ENCODE results near the gene ZC3H8.
"Not testable (repeated sequence)": the region's sequence is repeated elsewhere in the genome, so short reads cannot be mapped to it uniquely, and the experiment has no call there.

The ZC3H8 gene

DNA sequence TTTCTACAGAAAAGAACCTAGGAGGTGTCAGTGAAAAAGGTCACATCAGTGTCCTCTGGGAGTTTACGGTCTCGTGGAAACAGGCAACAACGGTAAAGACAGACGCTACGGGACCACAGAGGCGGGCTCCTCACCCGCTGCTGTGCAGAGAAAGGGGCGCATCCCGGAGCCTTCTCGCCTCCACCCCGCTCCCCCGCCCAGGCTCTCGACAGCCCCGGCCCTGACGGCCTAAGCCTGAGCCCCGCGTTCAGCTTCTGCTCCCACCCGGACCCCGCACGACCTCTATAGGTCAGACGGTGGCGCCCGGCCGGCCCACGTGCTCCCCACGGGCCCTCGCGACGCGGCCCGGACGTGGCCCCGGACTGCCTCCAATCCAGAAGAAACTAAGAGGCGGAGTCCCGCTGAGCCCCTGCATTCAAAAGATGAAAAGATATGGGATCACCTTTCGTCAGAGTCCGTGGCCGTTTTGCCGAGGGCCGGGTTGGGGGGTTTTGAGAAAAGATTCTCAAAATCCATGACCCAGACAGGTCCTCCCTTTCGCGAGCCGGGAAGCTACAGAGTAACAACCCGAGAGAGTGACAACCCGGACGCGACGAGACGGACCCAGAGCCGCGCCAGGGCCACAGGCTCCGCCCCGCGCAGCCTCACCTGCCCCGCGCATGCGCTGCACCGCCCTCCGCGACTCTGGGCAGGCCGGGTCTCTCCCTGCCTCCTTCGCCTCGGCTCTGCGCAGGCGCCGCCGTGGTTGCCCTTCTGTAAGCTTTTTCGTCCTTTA lies at the start of gene ZC3H8:
ZC3H8 (minus strand) TSS at position 577 of the 775 bp plus-strand sequence; CDS start at position 516, 61 bp downstream.
- DNase-seq = peak; percentile 95 to 96

DNA sequence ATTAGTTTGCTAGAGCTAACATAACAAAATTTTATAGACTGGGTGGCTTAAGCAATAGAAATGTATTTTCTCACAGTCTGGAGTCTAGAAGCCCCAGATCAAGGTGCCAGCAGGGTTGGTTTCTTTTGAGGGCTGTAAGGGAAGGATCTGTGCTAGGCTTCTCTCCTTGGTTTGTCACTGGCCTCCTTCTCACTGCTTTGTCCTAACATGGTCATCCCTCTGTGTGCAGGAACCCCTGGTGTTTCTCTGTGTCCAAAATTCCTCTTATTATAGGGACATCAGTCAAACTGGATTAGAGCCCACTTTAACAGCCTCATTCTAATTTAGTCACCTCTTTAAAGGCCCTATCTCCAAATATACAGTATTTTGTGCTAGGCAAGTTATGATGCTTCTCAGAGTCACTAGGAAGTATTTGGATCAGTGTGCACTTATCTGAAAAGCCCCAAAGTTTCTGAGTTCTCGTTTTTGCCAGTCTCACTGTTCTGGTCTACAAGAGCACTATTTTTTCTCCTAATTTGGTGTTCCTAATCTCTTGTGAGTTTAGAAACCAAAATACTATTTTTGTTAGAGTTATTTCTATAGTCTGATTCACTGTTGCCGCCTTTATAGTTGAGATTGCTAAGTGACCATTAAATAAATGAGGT lies 49.6 kb upstream of the ZC3H8 start:
- DNase-seq = no peak

DNA sequence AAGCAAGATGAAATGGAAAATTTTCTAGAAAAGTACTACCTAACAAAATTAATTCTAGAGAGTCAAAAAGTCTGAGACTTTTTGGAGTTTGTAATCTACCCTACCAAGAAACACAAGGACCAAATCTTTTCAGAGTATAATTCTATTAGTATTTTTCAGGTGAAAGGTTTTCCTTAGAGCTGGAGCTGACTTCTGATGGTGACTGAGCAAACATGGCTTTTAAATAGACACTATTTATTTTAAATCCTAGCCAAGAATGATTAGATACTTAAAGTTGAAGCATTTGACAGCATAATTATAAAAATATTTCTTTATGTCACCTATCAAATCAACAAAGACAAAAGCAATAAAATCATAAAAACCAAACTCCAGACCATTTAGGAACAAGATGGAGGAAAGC lies 47.1 kb upstream of the ZC3H8 start:
- DNase-seq = no peak

DNA sequence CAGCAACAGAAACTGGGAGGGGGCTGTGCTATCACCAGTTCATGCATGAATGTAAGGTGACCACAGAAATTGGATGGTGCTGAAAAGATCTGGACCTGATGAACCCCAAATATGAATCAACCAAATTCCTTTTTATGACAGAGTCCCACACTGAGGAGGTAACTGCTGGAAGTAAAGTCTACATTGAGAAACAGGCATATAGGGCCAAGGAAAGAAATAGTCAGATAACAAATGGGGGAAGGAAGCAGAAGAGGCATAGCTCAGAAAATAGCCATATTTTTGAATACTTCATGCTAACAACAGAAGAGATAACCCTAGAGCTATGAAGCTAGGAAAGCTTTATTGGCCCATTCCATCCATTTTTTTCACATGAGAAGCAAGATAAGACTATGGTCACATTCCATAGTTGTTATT lies 46.3 kb upstream of the ZC3H8 start:
- DNase-seq = no peak

DNA sequence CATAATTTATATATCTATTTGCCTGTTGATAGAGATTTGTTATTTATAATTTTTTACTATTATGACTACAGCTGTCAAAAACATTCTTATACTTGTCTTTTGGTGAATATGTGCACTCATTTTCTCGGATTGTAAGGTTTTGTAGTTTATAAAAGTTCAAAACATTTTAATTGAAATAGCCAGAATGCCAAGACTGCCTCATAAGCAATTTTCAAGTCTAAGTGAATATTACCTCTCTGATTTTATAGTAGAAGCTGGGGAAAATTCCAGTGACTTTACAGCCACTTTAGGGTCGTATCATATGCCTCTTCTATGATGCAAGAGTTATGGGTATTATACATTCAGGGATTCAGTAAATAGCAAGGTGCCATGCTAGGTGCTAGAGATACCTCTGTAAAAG lies 41.6 kb upstream of the ZC3H8 start:
- no peak for DNase-seq

DNA sequence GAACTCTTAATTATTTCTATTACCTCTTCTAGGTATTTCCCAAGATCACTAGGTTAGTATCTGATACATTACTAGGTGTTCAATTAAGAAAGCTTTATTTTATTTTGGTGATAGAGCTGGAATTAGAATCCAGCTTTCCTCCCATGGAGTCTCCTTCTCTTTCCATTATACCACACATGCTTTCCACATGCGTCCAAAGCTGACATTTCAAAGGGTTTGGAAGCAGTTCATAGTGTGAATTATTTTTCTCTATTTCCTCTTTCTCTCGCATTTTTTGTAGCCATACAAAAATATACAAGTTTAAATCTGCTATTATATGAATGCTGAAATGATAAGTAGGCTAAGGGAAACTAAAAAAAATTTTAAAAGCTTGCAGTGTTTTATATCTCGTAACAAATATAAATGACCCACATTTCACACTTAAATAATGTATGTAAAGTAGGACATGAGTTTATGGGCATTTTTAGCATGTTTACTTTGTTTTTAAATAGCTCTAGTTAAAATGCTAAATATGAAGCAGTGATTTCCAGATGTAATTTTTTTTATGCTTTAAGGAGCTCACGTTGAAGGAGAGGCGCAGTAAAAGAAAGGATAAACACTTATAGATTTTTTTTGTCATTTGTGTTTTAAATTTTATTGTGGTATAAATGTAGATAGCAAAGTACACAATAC lies 40.7 kb upstream of the ZC3H8 start:
- DNase-seq = no peak

DNA sequence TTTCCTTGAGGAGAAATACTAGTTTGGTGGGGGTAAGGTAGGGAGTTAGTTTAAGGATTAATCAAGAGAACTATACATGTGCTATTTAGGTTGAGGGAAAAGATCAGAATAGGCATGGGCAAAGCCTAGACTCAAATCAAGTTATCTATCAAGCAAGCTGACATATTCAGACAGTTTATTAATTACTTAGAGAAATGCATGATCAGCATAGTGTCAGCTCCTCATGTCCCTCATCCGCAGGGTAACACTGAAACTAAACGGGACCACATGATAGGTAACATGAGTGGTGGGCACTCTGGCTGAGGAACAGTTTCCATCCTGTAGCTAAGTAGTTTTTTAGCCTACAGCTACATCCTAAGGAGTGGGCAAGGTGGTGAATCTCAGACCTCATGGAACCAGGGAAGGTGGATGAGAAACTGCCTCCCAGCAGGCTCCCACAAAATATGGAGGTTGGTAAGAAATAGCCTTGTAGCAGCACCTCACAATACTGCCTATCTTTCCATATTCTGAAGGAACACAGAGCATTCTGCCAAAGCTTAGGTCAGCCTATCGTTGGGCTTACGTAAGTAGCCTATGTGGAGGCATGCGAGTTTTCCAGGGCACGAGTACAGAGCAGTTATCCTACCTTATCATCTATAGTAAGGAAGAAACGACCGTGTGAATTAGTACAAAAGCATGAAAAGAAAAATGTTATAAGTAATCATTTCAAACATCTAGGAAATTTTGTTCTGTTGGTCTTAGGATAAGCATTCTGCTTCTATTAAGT lies 39.0 kb upstream of the ZC3H8 start:
- DNase-seq = no peak

DNA sequence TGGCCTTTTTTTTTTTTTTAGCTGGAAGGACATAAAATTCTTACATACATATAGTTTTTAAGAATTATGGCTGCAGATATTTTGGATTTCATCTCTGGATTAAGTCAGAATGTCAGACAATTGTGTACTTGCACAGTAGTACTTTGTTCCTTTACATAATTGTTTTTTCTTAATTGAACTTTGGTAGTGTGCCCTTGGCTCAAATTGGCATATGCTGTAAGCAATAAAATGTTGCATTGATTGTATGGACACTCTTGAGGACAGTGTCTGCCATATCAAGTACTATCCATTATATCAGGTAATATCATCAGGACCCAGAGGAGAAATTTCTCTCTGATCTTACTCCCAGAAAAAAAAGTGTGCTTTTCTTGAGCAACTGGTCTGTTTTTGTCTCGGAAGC lies 35.8 kb upstream of the ZC3H8 start:
- DNase-seq = no peak

DNA sequence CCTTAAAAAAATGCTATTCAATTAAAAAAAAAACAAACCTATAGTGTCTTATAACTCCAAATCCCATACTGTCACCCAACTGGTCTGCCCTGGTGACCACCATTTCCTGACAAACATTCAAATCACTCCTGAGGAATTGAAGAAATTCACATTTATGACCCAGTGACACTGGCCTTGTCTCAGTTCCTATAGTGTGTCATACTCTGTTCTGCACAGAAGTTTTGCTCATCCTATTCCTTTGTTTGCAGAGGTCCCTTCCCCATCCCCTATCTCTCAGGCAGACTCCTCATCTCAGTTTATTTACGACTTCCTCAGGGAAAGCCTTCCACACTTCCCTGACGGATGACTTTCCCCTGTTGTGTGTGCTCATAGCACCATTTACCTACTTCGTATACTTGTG lies 35.2 kb upstream of the ZC3H8 start:
- DNase-seq = no peak

DNA sequence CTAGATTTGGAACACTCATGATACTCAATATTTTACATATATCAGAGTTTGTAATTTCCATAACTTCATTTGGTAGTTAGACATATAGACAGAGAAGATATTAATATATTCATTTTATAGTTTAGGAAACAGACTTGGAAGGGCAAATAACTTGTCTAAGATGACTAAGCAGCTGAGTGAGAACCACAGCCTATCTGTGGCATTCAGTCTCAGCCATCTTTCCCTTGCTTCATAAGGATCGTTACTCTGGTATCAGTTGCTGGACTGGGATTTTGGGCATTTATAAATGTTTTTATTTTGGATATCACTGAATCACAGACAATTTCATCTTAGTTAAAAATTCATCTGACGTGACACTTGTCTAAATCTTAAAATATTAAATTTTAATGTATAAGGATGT lies 28.7 kb upstream of the ZC3H8 start:
- DNase-seq = not testable (repeated sequence)

DNA sequence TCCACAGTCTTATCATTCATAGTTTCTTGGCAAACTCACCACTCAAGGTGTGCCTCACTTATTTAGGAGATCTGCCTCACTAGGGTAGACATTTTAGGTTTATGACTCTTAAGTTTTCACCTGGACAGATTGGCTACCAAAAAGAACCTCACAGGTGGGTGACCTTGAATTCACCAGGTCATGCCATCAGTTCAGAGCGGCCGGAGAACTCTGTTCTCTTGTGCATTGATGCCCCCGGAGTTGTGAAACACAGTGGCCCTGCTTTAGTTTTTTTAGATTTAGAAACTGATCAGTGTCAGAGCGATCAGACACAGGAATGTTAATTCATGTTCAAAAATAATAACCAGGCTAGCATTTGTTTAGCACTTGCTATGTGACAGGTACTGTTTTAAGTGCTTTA lies 27.2 kb upstream of the ZC3H8 start:
- DNase-seq = not testable (repeated sequence)

DNA sequence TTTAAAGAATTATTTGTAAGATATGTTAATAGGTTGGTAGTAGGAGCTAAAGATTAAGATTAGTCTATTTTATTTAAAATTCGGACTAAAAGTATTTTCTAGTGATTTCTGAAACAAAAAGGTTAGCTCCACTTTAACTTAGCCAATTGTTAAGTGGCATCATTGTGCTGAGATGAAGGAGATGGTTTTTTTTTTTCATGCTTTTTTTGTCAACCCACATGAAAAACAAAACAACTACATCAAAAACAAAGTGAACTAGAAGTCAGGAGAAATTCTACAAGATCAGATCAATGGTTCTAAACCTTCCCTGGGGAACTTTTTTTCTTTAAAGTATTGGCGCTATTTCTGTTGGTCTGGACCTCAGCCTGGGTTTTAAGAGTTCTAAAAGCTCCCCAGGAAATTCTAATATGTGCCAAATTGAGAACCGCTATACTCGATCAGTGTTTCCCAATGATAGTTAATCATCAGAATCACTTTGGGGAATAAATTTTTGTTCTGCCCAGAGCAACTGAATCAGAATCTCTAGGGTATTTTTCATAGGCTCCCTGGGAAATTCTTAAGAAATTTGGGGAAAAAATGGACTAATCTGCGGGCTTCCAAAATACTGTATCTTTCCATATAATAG lies 22.9 kb upstream of the ZC3H8 start:
- DNase-seq = no peak

DNA sequence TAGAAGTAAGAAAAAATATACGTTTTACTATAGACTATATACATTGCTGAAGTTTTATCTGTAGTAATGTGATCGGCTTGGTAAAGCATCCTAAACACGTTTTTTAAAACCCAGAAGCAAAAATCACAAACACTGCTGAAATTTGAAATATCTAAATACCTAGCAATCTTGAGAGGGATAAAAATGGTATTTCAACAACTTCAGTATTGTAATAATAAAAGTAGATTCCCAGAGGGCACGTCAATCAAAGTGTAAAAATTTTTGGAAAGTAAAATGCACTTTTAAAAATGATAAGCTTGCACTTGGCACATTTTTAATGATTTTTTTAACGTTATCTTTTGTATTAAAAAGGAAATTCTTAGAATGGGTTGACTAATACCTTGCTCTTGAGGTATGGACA lies 22.1 kb upstream of the ZC3H8 start:
- DNase-seq = no peak

DNA sequence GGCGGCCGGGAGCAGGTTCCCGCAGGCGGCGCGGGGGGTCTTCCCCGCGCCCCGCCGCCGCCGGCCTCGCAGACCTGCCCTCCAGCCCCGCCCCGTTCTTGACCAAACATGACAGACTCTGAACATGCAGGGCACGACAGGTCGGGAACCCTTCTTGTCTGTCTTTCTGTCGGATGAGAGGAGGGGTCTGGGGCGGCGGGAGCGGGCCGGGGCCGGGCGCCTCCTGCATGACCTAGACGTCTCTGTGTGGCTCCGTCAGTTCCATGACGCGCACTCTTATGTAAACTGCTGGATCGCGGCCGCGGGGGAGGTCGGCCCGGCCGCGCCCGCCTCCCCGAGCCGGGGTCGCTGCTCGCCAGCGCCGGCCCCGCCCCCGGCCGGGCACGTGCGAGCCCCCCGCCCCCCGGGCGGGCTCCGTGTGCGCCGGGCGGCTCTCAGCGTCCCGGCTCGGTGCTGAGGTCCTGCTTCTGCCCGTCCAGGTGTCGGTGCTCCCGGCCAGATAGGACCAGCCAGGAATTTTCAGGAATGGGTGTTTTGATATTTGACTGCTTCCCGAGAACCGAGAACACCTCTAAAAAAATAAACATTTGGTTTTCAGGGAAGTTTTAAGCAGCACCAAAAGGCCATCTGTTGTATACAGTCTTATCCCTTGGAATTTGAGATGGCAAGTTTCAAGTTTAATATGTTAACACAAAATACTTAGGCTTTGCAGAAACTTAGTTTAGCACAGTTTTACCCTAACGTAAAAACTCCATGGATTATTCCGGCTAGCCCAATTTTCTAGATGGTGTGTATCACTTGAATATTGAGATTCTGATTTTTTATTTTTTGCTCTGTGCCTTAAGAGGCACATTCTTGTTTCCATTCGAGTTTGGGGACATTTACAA lies 21.3 kb upstream of the ZC3H8 start:
- DNase-seq = peak; percentile 79 to 82

DNA sequence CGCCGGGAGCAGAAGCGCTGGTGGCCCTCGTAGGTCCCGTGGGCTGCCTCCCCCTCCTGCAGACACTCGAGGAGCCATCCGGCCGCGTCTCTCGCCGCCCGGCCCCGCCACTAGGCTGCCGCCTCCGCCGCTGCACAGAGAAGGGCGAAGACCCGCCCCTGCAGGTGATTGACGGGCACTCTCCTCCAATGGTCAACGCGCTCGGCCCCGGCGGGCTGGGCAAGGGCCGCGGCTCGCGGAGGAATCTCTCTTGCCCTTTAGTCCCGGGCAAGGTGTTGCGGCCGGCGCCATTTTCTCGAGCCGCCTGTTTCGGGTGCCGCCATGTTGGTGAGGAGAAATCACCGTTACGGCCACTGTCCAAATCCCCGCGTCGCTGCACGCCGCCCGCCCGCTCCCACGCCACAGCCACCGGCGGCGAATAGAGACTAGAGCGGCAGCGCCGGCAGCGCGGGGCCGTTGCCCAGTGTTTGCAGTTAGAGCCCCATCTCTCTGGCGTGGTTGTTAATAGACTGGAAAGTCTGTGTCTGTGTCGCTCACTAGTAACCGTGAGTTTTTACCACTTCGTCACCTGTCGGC lies 20.6 kb upstream of the ZC3H8 start, which contains the start of gene ZC3H6:
ZC3H6 (plus strand) TSS at position 287 of the 576 bp plus-strand sequence. CDS start 398 bp downstream, outside the sequence.
- peak; percentile 98 to 100 for DNase-seq

DNA sequence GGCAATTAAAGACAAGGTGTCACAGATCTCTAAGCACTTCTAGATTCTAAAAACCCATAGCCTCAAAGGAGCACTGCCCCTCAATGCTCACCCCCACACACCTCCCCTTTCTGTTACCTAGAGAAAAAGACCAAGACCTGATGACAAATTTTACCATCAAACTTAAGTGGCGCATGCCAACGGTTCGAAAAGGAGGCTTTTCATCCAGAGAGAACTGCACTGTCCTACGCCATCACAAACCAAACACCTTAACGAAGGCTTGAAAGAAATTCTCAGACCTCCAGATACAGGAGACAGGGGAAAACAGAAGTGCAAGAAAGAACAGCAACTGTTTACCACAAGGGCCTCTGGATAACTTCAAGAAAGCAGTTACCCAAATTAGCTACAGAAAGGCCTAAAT lies 18.5 kb upstream of the ZC3H8 start:
- DNase-seq = no peak

DNA sequence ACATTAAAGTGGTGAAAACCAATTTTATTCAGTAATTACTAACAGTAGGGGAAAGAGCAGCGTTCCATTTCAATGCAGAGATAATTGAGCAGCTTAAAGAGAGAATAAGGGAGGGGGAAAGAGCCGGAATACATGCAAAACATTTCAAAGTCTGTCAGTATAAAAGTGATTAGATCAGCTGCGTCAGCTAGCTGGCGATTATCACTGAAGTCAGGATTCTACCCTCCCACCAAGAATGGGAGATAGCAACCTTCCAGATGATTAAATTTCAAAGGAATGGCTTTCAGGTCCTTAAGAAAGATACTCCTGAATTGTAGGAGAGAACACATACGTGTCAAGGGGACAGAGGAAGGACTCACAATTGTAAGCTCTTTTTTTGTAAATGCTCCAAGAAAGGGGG lies 17.8 kb upstream of the ZC3H8 start:
- no peak for DNase-seq

DNA sequence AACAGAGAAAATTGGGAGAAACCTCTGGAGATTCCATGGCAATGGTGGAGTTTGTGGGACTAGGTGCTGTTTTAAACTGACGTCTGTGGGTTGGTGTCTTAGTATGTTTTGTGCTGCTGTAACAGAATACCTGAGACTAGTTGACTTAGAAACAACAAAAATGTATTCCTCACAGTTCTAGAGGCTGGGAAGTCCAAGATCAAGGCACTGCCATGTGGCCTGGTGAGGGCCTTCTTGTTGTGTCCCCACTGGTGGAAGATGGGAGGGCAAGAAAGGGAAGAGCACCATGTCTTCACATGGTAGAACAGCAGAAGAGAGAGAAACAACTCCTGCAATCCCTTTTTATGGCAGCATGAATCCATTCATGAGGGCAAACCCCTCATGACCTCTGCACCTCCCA lies 13.7 kb upstream of the ZC3H8 start:
- DNase-seq = no peak

DNA sequence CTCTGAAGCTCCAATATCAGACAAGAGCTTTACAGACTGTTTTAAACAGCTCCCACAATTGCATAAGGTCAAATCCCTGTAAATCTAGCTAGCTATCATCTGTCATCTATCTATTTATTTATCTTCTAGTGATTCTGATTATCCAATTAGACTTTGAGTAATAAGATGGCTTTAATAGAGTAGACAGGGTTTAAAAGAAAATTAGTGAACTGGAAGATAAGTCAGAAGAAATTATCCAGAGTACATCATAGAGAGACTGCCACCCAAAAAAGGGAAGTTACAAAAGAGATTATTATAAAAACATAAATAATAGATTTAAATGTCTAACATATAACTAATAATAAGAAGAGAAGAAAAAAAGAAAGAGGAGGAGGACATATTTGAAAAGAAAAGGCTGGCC lies 8.0 kb upstream of the ZC3H8 start:
- DNase-seq = no peak

DNA sequence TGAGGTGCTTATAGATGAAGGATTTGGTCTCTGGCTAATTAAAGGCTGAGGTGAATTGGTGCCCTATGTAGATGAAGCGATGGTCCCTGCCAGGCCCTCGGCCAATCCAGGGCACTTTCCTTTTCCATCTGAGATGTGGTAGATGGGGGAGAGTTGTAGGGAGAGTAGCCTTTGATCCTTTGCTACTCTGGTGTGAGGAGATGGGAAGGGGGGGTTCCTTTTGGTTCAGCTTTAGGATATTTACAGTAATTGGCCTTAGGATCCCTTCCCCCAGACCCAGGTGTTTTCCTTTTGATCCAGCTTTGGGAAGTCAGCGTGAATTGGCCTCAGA lies 5.4 kb upstream of the ZC3H8 start:
- DNase-seq = no peak

All from activated CD4-positive, alpha-beta T cell treated with anti-CD3 and anti-CD28 coated beads for 4 hours (primary cell).